NCI-H526 (cell line): ENCODE data around the gene ZNF576.
A peak's percentile ranks its signal among the peaks of the same experiment; 100 is the strongest.
"Not testable (repeated sequence)": the region's sequence is repeated elsewhere in the genome, so short reads cannot be mapped to it uniquely, and the experiment has no call there.

Source experiments
- DNase-seq, 2 experiments: peaks; one replicate each; lab custom pipeline; 2025; lab: John Stamatoyannopoulos, UW

ZNF576 gene

GRCh38 chr19:43625918-43626579 is 29.7 kb downstream of the ZNF576 start:
- DNase-seq = peak in 1 of 2 experiments; percentile 28

GRCh38 chr19:43626838-43627237 is 30.4 kb downstream of the ZNF576 start:
- DNase-seq = no peak

GRCh38 chr19:43628646-43629326 is 32.4 kb downstream of the ZNF576 start:
- no peak for DNase-seq

GRCh38 chr19:43631491-43631890 is 35.1 kb downstream of the ZNF576 start:
- DNase-seq = no peak

GRCh38 chr19:43633520-43633919 is 37.1 kb downstream of the ZNF576 start:
- DNase-seq = no peak

GRCh38 chr19:43634068-43634467 is 37.7 kb downstream of the ZNF576 start:
- DNase-seq = no peak

- peak in 1 of 2 experiments; percentile 18 for DNase-seq
These were observed 38.1 kb downstream of the ZNF576 start for GRCh38 chr19:43634506-43634871.

- DNase-seq = peak in 1 of 2 experiments; percentile 73
These were observed 38.6 kb downstream of the ZNF576 start for GRCh38 chr19:43634872-43635560.

GRCh38 chr19:43635561-43635940 is 39.2 kb downstream of the ZNF576 start:
- not testable (repeated sequence) for DNase-seq

GRCh38 chr19:43636121-43636683 is 39.8 kb downstream of the ZNF576 start:
- DNase-seq = no peak

GRCh38 chr19:43638214-43638994 is 42.0 kb downstream of the ZNF576 start:
- DNase-seq = no peak

- peak in 1 of 2 experiments; percentile 55 for DNase-seq
These were observed 42.7 kb downstream of the ZNF576 start for GRCh38 chr19:43638995-43639518.

GRCh38 chr19:43639519-43640423 is 43.4 kb downstream of the ZNF576 start, which contains the start of gene CADM4:
Gene CADM4 (minus strand): TSS chr19:43639850. CDS start chr19:43639790, 60 bp downstream.
- DNase-seq = peak; percentile 17 to 73

- DNase-seq = no peak
These were observed 44.0 kb downstream of the ZNF576 start for GRCh38 chr19:43640424-43640757.

GRCh38 chr19:43641333-43641732 is 44.9 kb downstream of the ZNF576 start:
- no peak for DNase-seq

GRCh38 chr19:43642531-43642930 is 46.1 kb downstream of the ZNF576 start:
- DNase-seq = no peak

GRCh38 chr19:43643326-43643725 is 46.9 kb downstream of the ZNF576 start:
- DNase-seq = no peak

- DNase-seq = no peak
These were observed 47.8 kb downstream of the ZNF576 start for GRCh38 chr19:43644181-43644580.

GRCh38 chr19:43648633-43649032 is 52.2 kb downstream of the ZNF576 start:
- no peak for DNase-seq

- no peak for DNase-seq
These were observed 53.1 kb downstream of the ZNF576 start for GRCh38 chr19:43649514-43649913.

- not testable (repeated sequence) for DNase-seq
These were observed 53.9 kb downstream of the ZNF576 start for GRCh38 chr19:43650276-43650675.
